GM13977 (cell line): ENCODE measurements around the gene NRCAM.

Experiments used
- DNase-seq: peaks from one replicate; pipeline ENCODE4 v3.0.0; 2012; ENCODE audit warnings: low spot score
- CTCF ChIP-seq: IDR thresholded peaks from 2 replicates; pipeline ENCODE4 v1.5.1; 2012; ENCODE audit warnings: mild to moderate bottlenecking, control low read depth; ENCODE audit not compliant: insufficient read depth; ENCODE audit errors: extremely low read depth, missing control alignments
- in situ Hi-C: fragments of 300-500 bp; cut with MboI; formaldehyde crosslinking; loops from one replicate; pipeline ENCODE4 v1.12.0; 2022; ENCODE audit warnings: low sequenced_read_pairs, low pct_unique_long_range_greater_than_20kb, mixed read lengths, inconsistent platforms; ENCODE audit not compliant: unreplicated experiment

Gene NRCAM

GRCh38 chr7:108308903-108309302 lies 147.3 kb downstream of the NRCAM start:
- no peak for TF ChIP-seq CTCF
- in situ Hi-C loops = no loop called here
- DNase-seq = no peak

GRCh38 chr7:108308276-108308675 lies 148.0 kb downstream of the NRCAM start:
- no peak for TF ChIP-seq CTCF
- in situ Hi-C loops = no loop called here
- DNase-seq = no peak

DNA sequence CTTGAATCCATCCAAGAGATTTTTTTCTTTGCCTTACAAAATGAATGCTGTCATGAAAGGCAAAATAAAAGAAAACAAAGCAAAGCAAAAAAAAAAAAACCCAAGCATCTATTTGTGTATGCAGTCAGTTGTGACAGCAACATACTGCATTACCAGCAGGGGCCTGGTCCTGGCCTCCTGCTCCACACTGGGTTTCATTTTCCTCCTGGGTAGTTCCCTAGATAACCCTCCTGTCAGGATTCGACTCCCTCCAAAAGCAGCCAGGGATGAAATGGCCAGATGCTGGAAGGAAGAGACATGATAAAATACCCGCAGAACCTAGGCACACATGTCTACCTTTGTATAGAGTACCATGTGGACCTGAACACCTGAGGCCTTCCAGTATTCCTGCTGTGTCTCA lies 148.6 kb downstream of the NRCAM start:
- TF ChIP-seq CTCF = no peak
- in situ Hi-C loops = no loop called here
- DNase-seq = no peak

DNA sequence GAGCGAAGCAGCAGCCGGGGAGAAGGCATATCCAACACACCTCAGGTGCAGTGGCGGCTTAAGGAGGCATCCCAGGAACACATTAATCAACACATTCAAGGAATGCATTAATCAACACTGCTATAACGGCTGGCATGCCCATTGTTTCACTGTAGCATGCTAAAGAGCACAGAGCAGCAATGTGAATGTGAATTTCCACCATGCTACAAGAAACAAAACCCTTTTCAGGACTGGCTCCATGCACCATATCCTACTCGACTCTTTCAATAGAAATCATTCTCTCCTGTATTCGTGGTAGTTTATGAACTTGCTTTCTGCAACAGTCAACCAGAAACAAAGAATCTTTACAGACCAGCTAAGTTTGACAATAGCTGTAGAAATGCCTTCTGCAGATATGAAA lies 149.0 kb downstream of the NRCAM start:
- no peak for DNase-seq
- TF ChIP-seq CTCF = no peak
- in situ Hi-C loops = no loop called here

- no peak for DNase-seq
- TF ChIP-seq CTCF = no peak
- in situ Hi-C loops = no loop called here
Observed at GRCh38 chr7:108303332-108303731, 152.9 kb downstream of the NRCAM start.

DNA sequence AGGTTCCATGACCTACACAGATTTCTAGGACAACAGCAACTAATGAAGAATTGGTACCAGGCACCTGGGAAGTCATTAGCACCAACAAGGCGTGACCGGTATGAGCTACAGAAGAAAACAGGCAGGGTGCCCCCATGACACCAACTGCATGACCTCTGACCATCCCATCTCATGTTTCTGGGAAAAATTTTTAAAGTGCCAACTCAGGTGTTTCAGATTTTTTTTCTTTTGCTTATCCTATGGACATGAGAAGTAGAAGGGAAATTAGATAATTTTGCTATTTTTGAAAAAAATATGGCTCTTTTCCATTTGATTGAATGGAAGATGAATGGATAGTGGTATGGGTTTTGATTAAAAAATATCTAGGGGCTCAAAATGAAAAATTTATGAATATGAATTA lies 154.8 kb downstream of the NRCAM start:
- no peak for TF ChIP-seq CTCF
- in situ Hi-C loops = no loop called here
- no peak for DNase-seq
